ENCODE data around the gene CD9. TPM values are rescaled to one million over a fixed set of nuclear protein-coding genes. Genes with fewer than 3 reads are reported as not detected.

CD9 gene
- total RNA-seq, 2 donors from 2014 or later, result 249 to 300 TPM

- no peaks in the 10 kb centered on the region for H3K4me1 ChIP-seq (ENCODE audit: control insufficient read depth in 1 of 2, low read depth in 2 of 2)
- no peak overlapping the region for H3K4me3 ChIP-seq
- no peak for TF ChIP-seq CTCF (IDR thresholded peaks at IDR 0.05)
- no peak overlapping the region for H3K27ac ChIP-seq
- no peaks in the 10 kb centered on the region for H3K27me3 ChIP-seq (replicated peaks; ENCODE audit: insufficient read depth)
- H3K36me3 ChIP-seq, result no peaks in the 10 kb centered on the region
- no peaks in the 10 kb centered on the region for H3K9me3 ChIP-seq
- ATAC-seq (ENCODE audit: insufficient number of reproducible peaks, low FRiP score, low read depth) (no peak), DNase-seq (ENCODE audit: low spot score) (no peak)
Observed at GRCh38 chr12:6254491-6254890, 54.3 kb downstream of the CD9 start.

- no peak for DNase-seq (ENCODE audit: low spot score)
- no peak for TF ChIP-seq CTCF (IDR thresholded peaks at IDR 0.05)
- Histone ChIP-seq H3K36me3 (no peaks in the 10 kb centered on the region), H3K9me3 (no peaks in the 10 kb centered on the region), H3K27me3 (replicated peaks; ENCODE audit: insufficient read depth) (no peaks in the 10 kb centered on the region), H3K27ac (no peak overlapping the region), H3K4me1 (ENCODE audit: control insufficient read depth in 1 of 2, low read depth in 2 of 2) (no peaks in the 10 kb centered on the region), H3K4me3 (no peak overlapping the region)
- ATAC-seq (ENCODE audit: insufficient number of reproducible peaks, low FRiP score, low read depth), result no peak
Observed at GRCh38 chr12:6257007-6257406, 56.8 kb downstream of the CD9 start.

- no peak overlapping the region for H3K4me3 ChIP-seq
- no peaks in the 10 kb centered on the region for H3K27me3 ChIP-seq (replicated peaks; ENCODE audit: insufficient read depth)
- ATAC-seq (ENCODE audit: insufficient number of reproducible peaks, low FRiP score, low read depth) (no peak), DNase-seq (ENCODE audit: low spot score) (no peak)
- no peak overlapping the region for H3K27ac ChIP-seq
- no peak for TF ChIP-seq CTCF (IDR thresholded peaks at IDR 0.05)
- H3K36me3 ChIP-seq, result no peaks in the 10 kb centered on the region
- no peaks in the 10 kb centered on the region for H3K4me1 ChIP-seq (ENCODE audit: control insufficient read depth in 1 of 2, low read depth in 2 of 2)
- no peaks in the 10 kb centered on the region for H3K9me3 ChIP-seq
Observed at GRCh38 chr12:6262211-6262610, 62.0 kb downstream of the CD9 start.

- Histone ChIP-seq H3K27ac (no peak overlapping the region), H3K27me3 (replicated peaks; ENCODE audit: insufficient read depth) (no peaks in the 10 kb centered on the region), H3K4me1 (ENCODE audit: control insufficient read depth in 1 of 2, low read depth in 2 of 2) (no peaks in the 10 kb centered on the region), H3K4me3 (no peak overlapping the region), H3K9me3 (no peaks in the 10 kb centered on the region), H3K36me3 (no peaks in the 10 kb centered on the region)
- DNase-seq (ENCODE audit: low spot score), result no peak
- no peak for ATAC-seq (ENCODE audit: insufficient number of reproducible peaks, low FRiP score, low read depth)
- no peak for TF ChIP-seq CTCF (IDR thresholded peaks at IDR 0.05)
Observed at GRCh38 chr12:6262623-6263022, 62.4 kb downstream of the CD9 start.

GRCh38 chr12:6263931-6264330 lies 63.7 kb downstream of the CD9 start:
- TF ChIP-seq CTCF (IDR thresholded peaks at IDR 0.05), result no peak
- H3K9me3 ChIP-seq, result no peaks in the 10 kb centered on the region
- H3K36me3 ChIP-seq, result no peaks in the 10 kb centered on the region
- no peak for DNase-seq (ENCODE audit: low spot score)
- ATAC-seq (ENCODE audit: insufficient number of reproducible peaks, low FRiP score, low read depth), result no peak
- no peaks in the 10 kb centered on the region for H3K27me3 ChIP-seq (replicated peaks; ENCODE audit: insufficient read depth)
- H3K4me1 ChIP-seq (ENCODE audit: control insufficient read depth in 1 of 2, low read depth in 2 of 2), result peaks cover 0 to 7% of the 10 kb centered on the region in 2 donors
- no peak overlapping the region for H3K4me3 ChIP-seq
- H3K27ac ChIP-seq, result no peak overlapping the region

All from thoracic aorta (tissue), 2 donors.